Stimulated activated CD4-positive, alpha-beta T cell treated with anti-CD3 and anti-CD28 coated beads, Interleukin-4, amount 100 ng/mL, for 4 hours (primary cell): Measurements from ENCODE around the gene CABLES2.

Source experiments
- DNase-seq, 2 experiments: peaks; one replicate each; pipeline ENCODE4 v3.0.0-alpha.2; 2020

Gene CABLES2

GRCh38 chr20:62344782-62345181 lies 62.3 kb downstream of the CABLES2 start:
- no peak for DNase-seq

- no peak for DNase-seq
These were observed 63.0 kb downstream of the CABLES2 start for GRCh38 chr20:62344092-62344491.

GRCh38 chr20:62342910-62343309 lies 64.2 kb downstream of the CABLES2 start:
- no peak for DNase-seq

GRCh38 chr20:62339647-62340062 lies 67.4 kb downstream of the CABLES2 start:
- no peak for DNase-seq
